Aorta (tissue), 5 donors: ENCODE data around the gene ELAC1. TPM values are rescaled to one million over a fixed set of nuclear protein-coding genes. Genes with fewer than 3 reads are reported as not detected.

Source experiments
- ATAC-seq: fragments of 200-7000 bp; cut with Tn5 transposase; one replicate; pipeline ENCODE4 v1.9.1; 2022; ENCODE audit warnings: moderate library complexity; ENCODE audit not compliant: low FRiP score
- DNase-seq, 2 donors: peaks; one replicate each; pipeline ENCODE4 v3.0.0-alpha.2; 2020
- H3K27ac ChIP-seq, 2 donors: one replicate each; pipeline ENCODE4 v1.5.1; 2013; ENCODE audit warnings: low read length in 2 of 2, mild to moderate bottlenecking in 2 of 2, moderate library complexity in 2 of 2, control low read depth in 1 of 2, inconsistent platforms in 1 of 2, low read depth in 1 of 2
- H3K27me3 ChIP-seq, 2 donors: one replicate each; pipeline ENCODE4 v1.6.1; 2013; ENCODE audit warnings: control low read depth in 1 of 2, low read length in 1 of 2, mild to moderate bottlenecking in 1 of 2, moderate library complexity in 1 of 2; ENCODE audit not compliant: insufficient read depth in 2 of 2, control insufficient read depth in 1 of 2
- H3K36me3 ChIP-seq, 2 donors: one replicate each; pipeline ENCODE4 v1.6.1; 2013; ENCODE audit warnings: control low read depth in 1 of 2, low read length in 1 of 2, mild to moderate bottlenecking in 1 of 2; ENCODE audit not compliant: insufficient read depth in 2 of 2, control insufficient read depth in 1 of 2
- H3K4me1 ChIP-seq, 2 donors: one replicate each; pipeline ENCODE4 v1.6.1; 2013; ENCODE audit warnings: low read length in 2 of 2, control low read depth in 1 of 2, mild to moderate bottlenecking in 1 of 2, moderate library complexity in 1 of 2; ENCODE audit not compliant: insufficient read depth in 2 of 2, control insufficient read depth in 1 of 2
- H3K4me3 ChIP-seq, 2 donors: one replicate each; pipeline ENCODE4 v1.5.1; 2013; ENCODE audit warnings: low read length in 2 of 2, control low read depth in 1 of 2, mild to moderate bottlenecking in 1 of 2
- H3K9me3 ChIP-seq: one replicate; pipeline ENCODE4 v1.6.1; 2013; ENCODE audit warnings: mild to moderate bottlenecking, low read length; ENCODE audit not compliant: control insufficient read depth
- WGBS, 2 donors: extraction: QIAGEN DNeasy Blood & Tissue Kit; methylation state at CpG; one replicate each; pipeline ENCODE4 v1.1.7; 2013; 5-methylcytosine and 5-hydroxymethylcytosine counted together
- intact Hi-C, 2 donors: fragments of 100-400 bp; cut with DNase I; formaldehyde crosslinking; loops; one replicate each; pipeline versions ENCODE4 v1.14.2 to v1.15.0; 2022
- long read RNA-seq, 2 donors: library from polyadenylated mRNA; unstranded; transcript quantifications; one replicate each; pipeline ENCODE4 v2.0.0, GENCODE V29; 2020 to 2021
- polyA plus RNA-seq, 2 donors: library from polyadenylated mRNA; stranded (reverse); fragments of 200-250 nt; gene quantifications; one replicate each; pipeline ENCODE4 v1.2.3, GENCODE V29; 2013
- total RNA-seq, 2 donors: library from RNA; stranded (reverse); fragmentation: NEBNext Ultra II Directional; extraction: Animal tissue kit (Norgen Biotek cat#: 25700); gene quantifications; one replicate each; pipeline ENCODE4 v1.2.1, GENCODE V29; 2021
- donor health status: healthy with polysubstance abuse.
- donor health status: Bipolar disorder and iron deficiency.
- donor health status: DM: no; HTN: no; CAD: no.
- donor health status: DM: no; HTN: no; CAD: no.
- donor health status: DM: yes; HTN: yes; CAD: no.

Gene ELAC1, protein sequence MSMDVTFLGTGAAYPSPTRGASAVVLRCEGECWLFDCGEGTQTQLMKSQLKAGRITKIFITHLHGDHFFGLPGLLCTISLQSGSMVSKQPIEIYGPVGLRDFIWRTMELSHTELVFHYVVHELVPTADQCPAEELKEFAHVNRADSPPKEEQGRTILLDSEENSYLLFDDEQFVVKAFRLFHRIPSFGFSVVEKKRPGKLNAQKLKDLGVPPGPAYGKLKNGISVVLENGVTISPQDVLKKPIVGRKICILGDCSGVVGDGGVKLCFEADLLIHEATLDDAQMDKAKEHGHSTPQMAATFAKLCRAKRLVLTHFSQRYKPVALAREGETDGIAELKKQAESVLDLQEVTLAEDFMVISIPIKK
- total RNA-seq, result 1 to 10 TPM; 5.1 to 7.3 TPM
- polyA plus RNA-seq, result 1 to 10 TPM; 8.9 to 9.4 TPM
- long read RNA-seq, donor 1, transcript ELAC1-201 (4 exons, 2,235 nt), result major isoform, 12 of 19 reads
- long read RNA-seq, donor 1, partial matches to known transcripts, result 0 of 19 reads
- long read RNA-seq, donor 1, other reads (novel, unspliced or antisense), result 4 of 19 reads
- long read RNA-seq, donor 2, partial matches to known transcripts, result 0 of 6 reads
- long read RNA-seq, donor 2, other reads (novel, unspliced or antisense), result 1 of 6 reads

DNA sequence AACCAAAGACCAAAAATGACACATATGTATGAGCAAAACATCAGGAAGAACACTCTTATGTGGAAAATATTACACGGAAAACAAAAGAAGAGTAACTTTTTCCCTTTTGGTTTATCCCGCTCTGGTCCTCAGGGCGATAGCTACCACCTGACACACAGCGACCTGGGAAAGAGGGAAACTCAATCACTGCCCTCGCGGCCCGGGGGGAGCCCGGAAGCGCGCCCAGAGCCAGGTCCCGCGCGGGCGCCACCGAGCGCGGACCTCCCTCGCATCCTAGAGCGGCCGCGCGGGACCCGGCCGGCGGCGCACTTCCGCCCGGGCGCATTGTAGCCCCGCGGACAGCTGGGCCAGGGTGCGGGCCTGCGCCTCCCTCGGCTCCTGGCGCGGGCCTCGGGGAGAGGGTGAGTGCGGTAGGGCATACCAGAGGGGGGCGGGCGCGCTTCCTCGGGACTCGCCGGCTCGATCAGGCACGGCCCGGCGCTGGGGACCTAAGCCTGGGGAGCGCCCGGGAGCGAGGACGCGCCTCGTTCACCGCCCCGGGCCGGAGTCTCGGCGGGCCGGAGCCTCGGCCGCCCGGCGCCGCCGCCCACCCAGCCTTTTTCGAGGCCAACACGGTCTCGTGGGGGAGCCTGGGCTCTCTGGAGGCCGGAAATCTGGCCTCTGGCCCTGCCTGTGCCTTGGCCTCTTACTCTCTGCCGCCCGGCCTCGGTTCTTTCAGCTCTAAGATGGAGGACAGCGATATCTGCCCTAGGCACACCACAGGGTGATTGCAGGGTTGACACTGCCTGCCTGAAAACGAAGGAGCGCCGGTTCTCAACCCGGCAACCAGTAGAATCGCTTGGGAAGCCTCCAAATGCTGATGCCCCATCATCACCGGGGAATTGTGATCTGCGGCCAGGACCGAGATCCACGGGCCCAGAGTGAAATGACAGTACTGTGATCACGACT lies at the start of gene ELAC1:
ELAC1 (plus strand) TSS at position 327 of the 948 bp plus-strand sequence. CDS start 6,365 bp downstream, outside the sequence.
- intact Hi-C loops, result loop anchor here (1.0 to 5.0 kb wide), 4 partner anchors 61 to 88 kb away; partner anchors contain the start of gene SMAD4 (in 1 of the 2)
- peak within 1 kb of the TSS; percentile 85 to 99 for H3K27ac ChIP-seq
- peak; percentile 83 to 91 for DNase-seq
- ATAC-seq, result peak; percentile 98
- no peaks in the 10 kb centered on the region for H3K27me3 ChIP-seq
- peak within 1 kb of the TSS; percentile 79 to 94 for H3K4me3 ChIP-seq
- WGBS, 2 donors, result 1% methylated on average over 58 to 84 of the region's 84 CpGs
- no peaks in the 10 kb centered on the region for H3K36me3 ChIP-seq
- H3K4me1 ChIP-seq, result peaks cover 0 to 7% of the 10 kb centered on the region in 2 donors
- no peaks in the 10 kb centered on the region for H3K9me3 ChIP-seq

DNA sequence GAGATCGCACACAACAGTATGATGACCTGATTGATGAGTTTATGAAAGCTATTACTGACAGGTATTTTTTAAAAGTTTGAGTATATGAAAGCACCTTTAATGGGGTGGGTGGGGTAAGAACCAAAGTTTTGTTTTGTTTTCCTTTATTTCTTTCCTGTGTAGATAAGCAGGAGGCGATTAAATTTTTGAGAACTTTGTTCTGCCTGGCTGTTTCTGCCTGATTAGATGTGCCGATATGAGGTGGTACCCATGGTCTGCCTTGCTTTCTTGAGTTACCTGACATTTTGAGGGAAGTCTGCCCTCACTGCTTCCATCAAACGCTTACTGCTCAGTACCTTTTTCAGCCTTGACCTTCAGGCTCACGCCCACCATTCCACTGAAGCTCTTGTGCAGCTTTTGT lies 49.7 kb upstream of the ELAC1 start:
- H3K36me3 ChIP-seq, result peaks cover 0 to 3% of the 10 kb centered on the region in 2 donors
- H3K4me1 ChIP-seq, result no peaks in the 10 kb centered on the region
- no peak overlapping the region for H3K4me3 ChIP-seq
- H3K27ac ChIP-seq, result no peak overlapping the region
- intact Hi-C loops, result no loop called here
- ATAC-seq, result no peak
- DNase-seq, result no peak
- WGBS, 2 donors, result 94 to 96% methylated on average over 5 of the region's 5 CpGs
- H3K27me3 ChIP-seq, result no peaks in the 10 kb centered on the region
- H3K9me3 ChIP-seq, result no peaks in the 10 kb centered on the region

DNA sequence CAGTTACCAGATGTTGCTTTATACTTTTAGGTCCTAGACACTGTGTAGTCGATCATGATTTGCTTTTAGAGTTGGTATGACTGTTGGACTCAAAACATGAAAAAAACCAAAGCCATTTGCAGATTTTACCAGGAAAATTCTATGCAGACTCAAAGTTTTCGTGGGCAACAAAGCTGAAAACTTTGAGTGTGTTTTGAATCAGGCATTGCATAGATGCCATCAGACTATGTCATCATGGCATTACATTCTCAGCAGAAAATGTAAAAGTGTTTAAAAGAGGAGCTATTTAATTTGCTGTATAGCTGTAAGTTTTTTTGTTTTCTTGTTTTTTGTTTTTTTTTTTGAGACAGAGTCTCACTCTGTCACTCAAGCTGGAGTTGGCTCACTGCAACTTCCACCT lies 43.5 kb upstream of the ELAC1 start:
- no peaks in the 10 kb centered on the region for H3K27me3 ChIP-seq
- intact Hi-C loops, result no loop called here

DNA sequence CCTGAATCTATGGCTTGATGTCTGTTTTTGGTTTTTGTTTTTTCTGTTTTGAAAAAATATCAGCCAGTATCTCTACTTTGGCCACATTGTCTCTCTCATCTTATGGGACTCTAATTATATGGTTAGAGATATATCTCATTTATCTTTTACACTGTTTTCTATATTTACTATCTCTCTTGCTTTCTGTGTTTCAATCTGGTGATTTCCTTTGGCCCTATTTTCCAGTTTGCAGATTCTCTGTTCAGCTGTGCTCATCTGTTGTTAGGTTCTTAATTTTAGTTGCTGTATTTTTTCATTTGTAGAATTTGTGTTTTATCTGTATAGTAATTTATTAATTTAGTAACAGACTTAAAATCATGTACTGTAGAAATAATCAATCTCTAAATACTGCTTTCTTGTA lies 41.3 kb upstream of the ELAC1 start:
- Histone ChIP-seq H3K36me3 (no peaks in the 10 kb centered on the region), H3K9me3 (no peaks in the 10 kb centered on the region), H3K4me1 (no peaks in the 10 kb centered on the region), H3K27ac (no peak overlapping the region), H3K27me3 (no peaks in the 10 kb centered on the region), H3K4me3 (no peak overlapping the region)
- DNase-seq (no peak), ATAC-seq (no peak)
- intact Hi-C loops, result no loop called here

More for the DNA sequence above, 43.5 kb upstream of the ELAC1 start:
- H3K36me3 ChIP-seq, result peaks cover 0 to 3% of the 10 kb centered on the region in 2 donors
- DNase-seq (no peak), ATAC-seq (no peak)
- no peaks in the 10 kb centered on the region for H3K9me3 ChIP-seq
- no peaks in the 10 kb centered on the region for H3K4me1 ChIP-seq
- 91 to 94% methylated on average over 2 of the region's 2 CpGs for WGBS, 2 donors
- H3K27ac ChIP-seq, result no peak overlapping the region
- no peak overlapping the region for H3K4me3 ChIP-seq

DNA sequence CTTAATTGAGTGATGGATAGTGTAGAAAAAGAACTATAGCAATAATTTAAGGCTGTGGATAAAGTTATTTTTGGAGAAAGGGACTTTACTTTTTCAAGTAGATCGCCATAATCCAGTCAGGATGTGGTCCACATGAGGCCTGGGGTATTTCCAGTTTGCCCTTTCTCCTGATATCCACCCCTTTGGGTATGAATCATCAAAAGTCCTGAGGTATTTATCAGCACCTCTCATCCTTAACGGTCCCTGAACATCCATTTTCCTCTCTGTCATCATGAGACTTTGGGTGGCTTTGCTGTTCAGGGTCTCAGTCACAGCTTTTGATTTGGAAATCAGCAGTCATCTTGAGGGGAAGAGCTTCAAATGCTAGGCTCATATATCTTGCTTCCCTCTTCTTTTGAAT lies 39.3 kb upstream of the ELAC1 start:
- Histone ChIP-seq H3K4me1 (no peaks in the 10 kb centered on the region), H3K4me3 (no peak overlapping the region), H3K27me3 (no peaks in the 10 kb centered on the region), H3K9me3 (no peaks in the 10 kb centered on the region), H3K27ac (no peak overlapping the region), H3K36me3 (no peaks in the 10 kb centered on the region)
- ATAC-seq, result no peak
- WGBS, 2 donors, result 44 to 59% methylated on average over 2 of the region's 2 CpGs
- no peak for DNase-seq
- intact Hi-C loops, result no loop called here

DNA sequence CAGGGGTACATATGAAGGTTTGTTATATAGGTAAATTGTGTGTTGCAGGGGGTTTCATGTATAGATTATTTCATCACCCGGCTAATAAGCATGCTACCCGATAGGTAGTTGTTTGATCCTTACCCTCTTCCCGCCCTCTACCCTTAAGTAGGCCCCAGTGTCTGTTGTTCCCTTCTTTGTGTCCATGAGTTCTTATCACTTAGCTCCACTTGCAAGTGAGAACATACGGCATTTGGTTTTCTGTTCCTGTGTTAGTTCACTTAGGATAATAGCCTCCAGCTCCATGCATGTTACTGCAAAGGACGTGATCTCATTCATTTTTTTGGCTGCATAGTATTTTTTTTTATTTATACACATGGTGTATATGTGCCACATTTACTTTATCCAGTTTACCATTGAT lies 34.2 kb upstream of the ELAC1 start:
- no peak overlapping the region for H3K4me3 ChIP-seq
- DNase-seq (no peak), ATAC-seq (no peak)
- intact Hi-C loops, result no loop called here
- H3K27me3 ChIP-seq, result no peaks in the 10 kb centered on the region
- 92 to 93% methylated on average over 5 of the region's 5 CpGs for WGBS, 2 donors
- no peaks in the 10 kb centered on the region for H3K9me3 ChIP-seq
- H3K4me1 ChIP-seq, result no peaks in the 10 kb centered on the region
- H3K36me3 ChIP-seq, result no peaks in the 10 kb centered on the region
- H3K27ac ChIP-seq, result no peak overlapping the region

DNA sequence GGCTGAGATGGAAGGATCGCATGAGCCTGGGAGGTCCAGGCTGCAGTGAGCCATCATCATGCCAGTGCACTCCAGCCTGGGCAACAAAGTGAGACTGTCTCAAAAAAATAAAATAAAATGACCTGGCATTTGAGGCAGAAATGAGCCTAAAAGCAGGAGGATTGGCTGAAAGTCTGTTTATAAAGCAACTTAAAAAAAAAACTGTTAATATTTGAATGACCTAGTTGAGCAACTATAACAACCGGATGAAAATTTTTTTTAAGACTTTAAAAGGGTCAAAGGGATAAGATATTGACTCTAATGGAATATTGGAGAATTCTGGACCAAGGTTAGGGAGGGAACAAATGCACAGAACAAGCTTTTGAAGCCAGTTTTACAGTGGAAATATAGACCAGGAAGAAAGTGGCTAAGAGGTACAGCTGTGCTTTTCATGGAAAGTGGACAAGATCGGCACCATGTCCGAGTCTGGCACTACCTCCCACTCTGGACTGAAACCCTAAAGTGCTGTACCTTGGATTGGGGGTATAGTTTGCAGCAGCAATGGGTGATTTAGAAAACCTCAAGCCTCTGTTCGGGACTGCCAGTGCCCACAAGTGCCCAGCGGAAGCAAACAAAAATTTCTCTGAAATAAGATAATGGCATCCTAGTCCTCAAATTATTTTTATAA lies 33.2 kb upstream of the ELAC1 start:
- Histone ChIP-seq H3K9me3 (no peaks in the 10 kb centered on the region), H3K4me3 (no peak overlapping the region), H3K36me3 (no peaks in the 10 kb centered on the region), H3K4me1 (no peaks in the 10 kb centered on the region), H3K27me3 (no peaks in the 10 kb centered on the region), H3K27ac (no peak overlapping the region)
- 92 to 96% methylated on average over 6 of the region's 6 CpGs for WGBS, 2 donors
- intact Hi-C loops, result no loop called here
- no peak for DNase-seq
- ATAC-seq, result no peak

DNA sequence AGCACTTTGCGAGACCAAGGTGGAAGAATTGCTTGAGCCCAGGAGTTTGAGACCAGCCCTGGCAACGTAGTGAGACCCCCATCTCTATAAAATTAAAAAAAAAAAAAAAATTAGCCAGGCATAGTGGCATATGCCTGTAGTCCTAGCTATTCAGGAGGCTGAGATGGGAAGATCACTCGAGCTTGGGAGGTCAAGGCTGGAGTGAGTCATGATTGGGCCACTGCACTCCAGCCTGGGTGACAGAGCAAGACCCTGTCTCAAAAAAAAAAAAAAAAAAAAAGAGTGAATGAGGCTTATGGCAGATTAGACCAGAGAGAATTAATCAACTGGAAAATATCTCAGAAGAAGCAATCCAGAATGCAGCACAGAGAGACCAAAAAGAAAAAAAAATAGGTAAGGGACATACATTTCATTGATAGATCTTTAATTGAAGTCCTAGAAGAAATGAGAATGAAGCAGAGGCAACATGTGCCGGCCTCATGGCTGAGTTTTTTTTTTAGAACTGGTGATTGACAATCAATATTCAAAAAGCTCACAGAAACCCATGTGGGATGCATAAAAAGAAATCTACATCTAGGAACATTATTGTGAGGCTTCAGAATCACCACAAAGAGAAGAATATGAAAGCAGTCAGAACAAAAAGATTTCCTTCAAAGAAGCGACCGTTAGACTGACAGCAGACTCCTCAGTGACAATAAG lies 32.2 kb upstream of the ELAC1 start:
- H3K27me3 ChIP-seq, result no peaks in the 10 kb centered on the region

More for the DNA sequence above, 32.2 kb upstream of the ELAC1 start:
- ATAC-seq, result no peak
- DNase-seq, result no peak
- Histone ChIP-seq H3K9me3 (no peaks in the 10 kb centered on the region), H3K4me1 (no peaks in the 10 kb centered on the region), H3K36me3 (no peaks in the 10 kb centered on the region), H3K27ac (no peak overlapping the region), H3K4me3 (no peak overlapping the region)
- intact Hi-C loops, result no loop called here
- 95 to 96% methylated on average over 6 of the region's 6 CpGs for WGBS, 2 donors
